CD4-positive, CD25-positive, alpha-beta regulatory T cell (primary cell): ENCODE measurements around the gene CALM1. TPM values are rescaled to one million over a fixed set of nuclear protein-coding genes. Genes with fewer than 3 reads are reported as not detected.

Source experiments
- ATAC-seq, 2 donors: fragments of 150-1000 bp; cut with Tn5 transposase; one replicate each; pipeline ENCODE4 v1.10.0; 2021; ENCODE audit warnings: low read depth in 2 of 2, moderate number of reproducible peaks in 2 of 2, moderate library complexity in 1 of 2
- DNase-seq, 3 donors: peaks; one replicate each; pipeline versions ENCODE4 v3.0.0 to v3.0.0-alpha.2; 2012 to 2022; ENCODE audit warnings: mixed read lengths in 1 of 3
- H3K27ac ChIP-seq: one replicate; pipeline ENCODE4 v1.7.0; 2013; ENCODE audit warnings: mild to moderate bottlenecking, low read length; ENCODE audit not compliant: insufficient read depth, poor library complexity, severe bottlenecking
- H3K27me3 ChIP-seq: one replicate; pipeline ENCODE4 v1.7.0; 2013; ENCODE audit warnings: low read length; ENCODE audit not compliant: control insufficient read depth, insufficient read depth
- H3K36me3 ChIP-seq: one replicate; pipeline ENCODE4 v1.7.0; 2013; ENCODE audit warnings: mild to moderate bottlenecking, low read length, moderate library complexity; ENCODE audit not compliant: control insufficient read depth, insufficient read depth
- H3K4me1 ChIP-seq: 2 replicates; pipeline ENCODE4 v1.7.0; 2013; ENCODE audit warnings: mild to moderate bottlenecking, low read length; ENCODE audit not compliant: insufficient read depth, control insufficient read depth, poor library complexity, severe bottlenecking
- H3K4me3 ChIP-seq: one replicate; pipeline ENCODE4 v1.7.0; 2013; ENCODE audit warnings: low read depth, mild to moderate bottlenecking, low read length, moderate library complexity
- H3K9me3 ChIP-seq, 2 experiments: 1 replicate in 1 of 2; 2 replicates in 1 of 2; pipeline ENCODE4 v1.7.0; 2013; ENCODE audit warnings: low read length in 2 of 2, mild to moderate bottlenecking in 1 of 2, moderate library complexity in 1 of 2; ENCODE audit not compliant: control insufficient read depth in 2 of 2
- H3K27ac Mint-ChIP-seq, 3 donors: one replicate each; pipeline ENCODE4 v1.8.0; 2020 to 2022; ENCODE audit warnings: mild to moderate bottlenecking in 3 of 3, mixed read lengths in 3 of 3, moderate library complexity in 2 of 3
- H3K27me3 Mint-ChIP-seq: one replicate; pipeline ENCODE4 v1.8.0; 2022; ENCODE audit warnings: mild to moderate bottlenecking, mixed read lengths
- H3K36me3 Mint-ChIP-seq: one replicate; pipeline ENCODE4 v1.8.0; 2020; ENCODE audit warnings: mixed read lengths
- H3K4me1 Mint-ChIP-seq, 4 donors: one replicate each; pipeline ENCODE4 v1.8.0; 2020 to 2022; ENCODE audit warnings: mixed read lengths in 4 of 4, mild to moderate bottlenecking in 1 of 4
- H3K4me3 Mint-ChIP-seq, 4 donors: one replicate each; pipeline ENCODE4 v1.8.0; 2020 to 2022; ENCODE audit warnings: mild to moderate bottlenecking in 4 of 4, mixed read lengths in 4 of 4, moderate library complexity in 3 of 4
- H3K9me3 Mint-ChIP-seq, 7 donors: one replicate each; pipeline ENCODE4 v1.8.0; 2020 to 2022; ENCODE audit warnings: mixed read lengths in 7 of 7, mild to moderate bottlenecking in 3 of 7, moderate library complexity in 2 of 7
- polyA plus RNA-seq, 4 donors: library from polyadenylated mRNA; unstranded; fragments of 300-500 nt; fragmentation: Illumina TruSeq; gene quantifications; one replicate each; pipeline ENCODE4 v1.2.3, GENCODE V29; 2021
- total RNA-seq: library from RNA; stranded (reverse); gene quantifications from one replicate; pipeline ENCODE4 v1.2.3, GENCODE V29; 2022

Gene CALM1
- total and polyA plus RNA-seq, 5 donors from 2014 or later: 928 to 3,181 (median 2,479) TPM

DNA sequence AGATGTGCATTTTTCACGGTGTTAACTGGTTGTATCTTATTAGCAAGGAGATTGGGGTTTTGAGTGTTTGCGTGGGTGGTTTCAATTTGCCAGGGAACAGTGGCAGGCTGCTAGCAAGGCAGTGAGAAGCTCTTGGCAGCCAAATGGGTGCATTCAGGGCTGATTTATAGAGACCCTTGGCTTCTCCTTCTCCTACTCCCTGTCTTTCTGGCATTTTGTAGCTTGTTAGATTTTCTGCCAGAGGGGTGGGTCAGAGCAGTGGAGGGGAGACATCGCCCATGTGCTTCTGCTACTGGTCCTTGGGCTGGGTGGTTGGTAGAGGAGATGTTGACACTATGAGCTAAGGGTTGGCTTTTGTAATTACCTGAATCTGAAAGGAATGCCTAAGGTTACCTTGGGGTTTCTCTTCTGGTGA lies 9.6 kb downstream of the CALM1 start:
- no peaks in the 10 kb centered on the region for H3K9me3 ChIP-seq
- Mint-ChIP-seq H3K27ac (peak overlapping the region; percentile 43 to 87 (median 75)), H3K4me1 (peaks cover 23 to 69% (median 50%) of the 10 kb centered on the region in 4 donors), H3K4me3 (peak overlapping the region in 2 of 4 donors; percentile 58 to 72), H3K27me3 (no peaks in the 10 kb centered on the region), H3K9me3 (no peaks in the 10 kb centered on the region), H3K36me3 (peaks cover 47% of the 10 kb centered on the region)
- no peak for DNase-seq
- H3K4me1 ChIP-seq: peaks cover 14% of the 10 kb centered on the region
- no peaks in the 10 kb centered on the region for H3K27me3 ChIP-seq
- no peak for ATAC-seq
- H3K36me3 ChIP-seq: peaks cover 64% of the 10 kb centered on the region
- H3K4me3 ChIP-seq: no peak overlapping the region
- H3K27ac ChIP-seq: no peak overlapping the region

DNA sequence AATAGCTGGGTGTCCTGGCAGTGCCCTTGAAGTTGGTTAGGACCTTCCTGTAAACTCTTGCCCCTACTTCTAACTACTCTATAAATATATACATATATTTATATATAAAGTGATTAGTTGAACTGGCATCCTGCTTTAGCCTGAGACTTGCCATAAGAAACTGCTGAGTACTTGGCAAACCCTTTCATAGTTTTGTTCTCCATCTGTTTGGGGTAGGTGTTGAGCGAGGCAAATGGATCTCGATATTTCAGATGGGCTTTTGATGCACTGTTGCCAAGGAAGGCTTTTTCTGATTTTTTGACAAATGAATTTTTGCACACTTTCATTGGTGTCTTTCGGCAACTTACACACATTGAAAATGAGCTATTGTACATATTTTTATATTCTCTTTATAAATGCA lies 10.4 kb downstream of the CALM1 start:
- ATAC-seq (no peak), DNase-seq (no peak)
- Mint-ChIP-seq H3K9me3 (no peaks in the 10 kb centered on the region), H3K27ac (peak overlapping the region in 1 of 3 donors; percentile 75), H3K36me3 (peaks cover 39% of the 10 kb centered on the region), H3K27me3 (no peaks in the 10 kb centered on the region), H3K4me1 (peaks cover 18 to 62% (median 45%) of the 10 kb centered on the region in 4 donors), H3K4me3 (no peak overlapping the region)
- H3K4me3 ChIP-seq: no peak overlapping the region
- H3K27me3 ChIP-seq: no peaks in the 10 kb centered on the region
- peaks cover 55% of the 10 kb centered on the region for H3K36me3 ChIP-seq
- H3K9me3 ChIP-seq: no peaks in the 10 kb centered on the region
- H3K27ac ChIP-seq: no peak overlapping the region
- peaks cover 7% of the 10 kb centered on the region for H3K4me1 ChIP-seq

- Histone ChIP-seq H3K27me3 (no peaks in the 10 kb centered on the region), H3K9me3 (no peaks in the 10 kb centered on the region), H3K27ac (peak overlapping the region; percentile 37), H3K4me1 (no peaks in the 10 kb centered on the region), H3K4me3 (no peak overlapping the region), H3K36me3 (peaks cover 40% of the 10 kb centered on the region)
- no peak for DNase-seq
- Mint-ChIP-seq H3K9me3 (no peaks in the 10 kb centered on the region), H3K27ac (peak overlapping the region in 2 of 3 donors; percentile 67 to 73), H3K4me3 (peak overlapping the region in 2 of 4 donors; percentile 7 to 13), H3K36me3 (peaks cover 26% of the 10 kb centered on the region), H3K4me1 (peaks cover 13 to 47% (median 32%) of the 10 kb centered on the region in 4 donors), H3K27me3 (no peaks in the 10 kb centered on the region)
- ATAC-seq: no peak
Measured at GRCh38 chr14:90408713-90409112, 11.9 kb downstream of the CALM1 start.

- DNase-seq (no peak), ATAC-seq (no peak)
- peak overlapping the region in 2 of 4 donors; percentile 13 to 54 for H3K4me3 Mint-ChIP-seq
- H3K27me3 ChIP-seq: no peaks in the 10 kb centered on the region
- H3K27me3 Mint-ChIP-seq: no peaks in the 10 kb centered on the region
- peaks cover 20% of the 10 kb centered on the region for H3K36me3 Mint-ChIP-seq
- H3K9me3 ChIP-seq: no peaks in the 10 kb centered on the region
- H3K9me3 Mint-ChIP-seq: no peaks in the 10 kb centered on the region
- H3K4me1 ChIP-seq: no peaks in the 10 kb centered on the region
- peaks cover 35% of the 10 kb centered on the region for H3K36me3 ChIP-seq
- H3K27ac Mint-ChIP-seq: peak overlapping the region; percentile 38 to 73 (median 67)
- H3K27ac ChIP-seq: no peak overlapping the region
- H3K4me3 ChIP-seq: no peak overlapping the region
- peaks cover 13 to 42% (median 26%) of the 10 kb centered on the region in 4 donors for H3K4me1 Mint-ChIP-seq
Measured at GRCh38 chr14:90409209-90409730, 12.4 kb downstream of the CALM1 start.

GRCh38 chr14:90412058-90412457 lies 15.2 kb downstream of the CALM1 start:
- H3K27me3 ChIP-seq: no peaks in the 10 kb centered on the region
- H3K27me3 Mint-ChIP-seq: no peaks in the 10 kb centered on the region
- no peak for DNase-seq
- no peak overlapping the region for H3K4me3 Mint-ChIP-seq
- no peaks in the 10 kb centered on the region for H3K36me3 Mint-ChIP-seq
- no peak for ATAC-seq
- H3K9me3 Mint-ChIP-seq: no peaks in the 10 kb centered on the region
- H3K36me3 ChIP-seq: peaks cover 14% of the 10 kb centered on the region
- no peak overlapping the region for H3K27ac ChIP-seq
- no peaks in the 10 kb centered on the region for H3K4me1 ChIP-seq
- peak overlapping the region in 1 of 3 donors; percentile 47 for H3K27ac Mint-ChIP-seq
- H3K9me3 ChIP-seq: no peaks in the 10 kb centered on the region
- H3K4me1 Mint-ChIP-seq: peaks cover 0 to 21% (median 11%) of the 10 kb centered on the region in 4 donors
- H3K4me3 ChIP-seq: no peak overlapping the region

GRCh38 chr14:90416720-90417119 lies 19.9 kb downstream of the CALM1 start:
- Histone ChIP-seq H3K27ac (no peak overlapping the region), H3K9me3 (no peaks in the 10 kb centered on the region), H3K36me3 (no peaks in the 10 kb centered on the region), H3K4me1 (no peaks in the 10 kb centered on the region), H3K4me3 (no peak overlapping the region), H3K27me3 (peaks cover 2% of the 10 kb centered on the region)
- Mint-ChIP-seq H3K9me3 (no peaks in the 10 kb centered on the region), H3K36me3 (no peaks in the 10 kb centered on the region), H3K27ac (no peak overlapping the region), H3K4me3 (no peak overlapping the region), H3K27me3 (no peaks in the 10 kb centered on the region), H3K4me1 (no peaks in the 10 kb centered on the region)
- no peak for ATAC-seq
- no peak for DNase-seq

- H3K27ac Mint-ChIP-seq: no peak overlapping the region
- H3K4me1 ChIP-seq: no peaks in the 10 kb centered on the region
- H3K36me3 Mint-ChIP-seq: no peaks in the 10 kb centered on the region
- no peak overlapping the region for H3K4me3 ChIP-seq
- H3K27me3 ChIP-seq: peaks cover 2% of the 10 kb centered on the region
- no peak overlapping the region for H3K4me3 Mint-ChIP-seq
- H3K9me3 Mint-ChIP-seq: no peaks in the 10 kb centered on the region
- ATAC-seq: no peak
- H3K36me3 ChIP-seq: no peaks in the 10 kb centered on the region
- DNase-seq: no peak
- no peaks in the 10 kb centered on the region for H3K27me3 Mint-ChIP-seq
- H3K27ac ChIP-seq: no peak overlapping the region
- H3K4me1 Mint-ChIP-seq: no peaks in the 10 kb centered on the region
- no peaks in the 10 kb centered on the region for H3K9me3 ChIP-seq
Measured at GRCh38 chr14:90418053-90418452, 21.2 kb downstream of the CALM1 start.

DNA sequence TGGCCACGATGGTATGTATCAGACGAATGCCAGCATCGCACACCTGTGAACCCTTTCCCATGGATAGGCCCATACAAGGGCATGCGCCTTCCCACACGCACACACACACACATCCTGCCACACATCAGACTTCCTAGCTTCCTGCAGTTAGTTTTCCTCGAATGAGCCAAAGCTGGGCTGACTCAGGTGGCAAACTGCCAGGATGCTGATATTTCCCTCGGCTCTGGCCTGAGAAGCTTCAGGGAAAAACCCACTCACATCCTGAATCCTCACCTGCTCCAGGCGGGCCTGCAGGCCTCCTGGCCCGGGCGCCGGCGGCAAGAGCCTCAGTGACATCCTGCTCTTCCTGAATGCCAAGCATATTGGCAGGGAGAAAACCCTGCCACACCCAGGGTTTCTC lies 22.4 kb downstream of the CALM1 start:
- Mint-ChIP-seq H3K36me3 (no peaks in the 10 kb centered on the region), H3K27me3 (no peaks in the 10 kb centered on the region), H3K4me3 (no peak overlapping the region)

More for the DNA sequence above, 22.4 kb downstream of the CALM1 start:
- H3K9me3 Mint-ChIP-seq: no peaks in the 10 kb centered on the region
- H3K4me1 Mint-ChIP-seq: no peaks in the 10 kb centered on the region
- DNase-seq: no peak
- no peak overlapping the region for H3K27ac ChIP-seq
- H3K27me3 ChIP-seq: peaks cover 2% of the 10 kb centered on the region
- no peak overlapping the region for H3K4me3 ChIP-seq
- peak overlapping the region in 1 of 3 donors; percentile 60 for H3K27ac Mint-ChIP-seq
- H3K9me3 ChIP-seq: no peaks in the 10 kb centered on the region
- no peaks in the 10 kb centered on the region for H3K4me1 ChIP-seq
- no peak for ATAC-seq
- no peaks in the 10 kb centered on the region for H3K36me3 ChIP-seq
